Tibial artery (tissue), 4 donors: ENCODE measurements around the gene SLC25A21.

ENCODE experiments used
- DNase-seq, 2 donors: peaks; one replicate each; pipeline ENCODE4 v3.0.0-alpha.2; 2019
- H3K27ac ChIP-seq, 2 donors: fragments of 200-600 bp; sonication (generic) in 1 of 2; 1 replicate in 1 of 2; 2 replicates in 1 of 2; pipeline ENCODE4 v1.5.1; 2018 to 2019; ENCODE audit warnings: mild to moderate bottlenecking in 1 of 2
- H3K27me3 ChIP-seq, 2 donors: fragments of 200-600 bp; sonication (generic) in 1 of 2; one replicate each; pipeline versions ENCODE4 v1.5.1 to v1.6.0; 2016 to 2019
- H3K36me3 ChIP-seq, 3 donors: fragments of 200-600 bp; sonication (generic) in 2 of 3; one replicate each; pipeline ENCODE4 v1.5.1; 2016 to 2019; ENCODE audit warnings: mild to moderate bottlenecking in 2 of 3
- H3K4me1 ChIP-seq, 4 donors: fragments of 200-600 bp; sonication (generic) in 2 of 4; 1 replicate in 3 of 4; 2 replicates in 1 of 4; pipeline ENCODE4 v1.5.1; 2016 to 2019
- H3K4me3 ChIP-seq, 2 donors: fragments of 200-600 bp; sonication (generic) in 1 of 2; 1 replicate in 1 of 2; 2 replicates in 1 of 2; pipeline ENCODE4 v1.5.1; 2018 to 2019; ENCODE audit warnings: mild to moderate bottlenecking in 2 of 2
- H3K9me3 ChIP-seq, 3 donors: fragments of 200-600 bp; sonication (generic) in 1 of 3; one replicate each; pipeline ENCODE4 v1.5.1; 2016 to 2019
- intact Hi-C: fragments of 100-400 bp; cut with DNase I; formaldehyde crosslinking; loops from one replicate; pipeline ENCODE4 v1.15.0; 2023; ENCODE audit warnings: low total_unique reads
- TF ChIP-seq, protein P1 (sequence below), 2 experiments: fragments of 200-600 bp in 1 of 2; fragments of 450-650 bp in 1 of 2; IDR thresholded peaks; one replicate each; pipeline ENCODE4 v1.5.1; 2017 to 2019; ENCODE audit warnings: antibody characterized with exemption in 2 of 2, mild to moderate bottlenecking in 1 of 2, moderate library complexity in 1 of 2

Gene SLC25A21

DNA sequence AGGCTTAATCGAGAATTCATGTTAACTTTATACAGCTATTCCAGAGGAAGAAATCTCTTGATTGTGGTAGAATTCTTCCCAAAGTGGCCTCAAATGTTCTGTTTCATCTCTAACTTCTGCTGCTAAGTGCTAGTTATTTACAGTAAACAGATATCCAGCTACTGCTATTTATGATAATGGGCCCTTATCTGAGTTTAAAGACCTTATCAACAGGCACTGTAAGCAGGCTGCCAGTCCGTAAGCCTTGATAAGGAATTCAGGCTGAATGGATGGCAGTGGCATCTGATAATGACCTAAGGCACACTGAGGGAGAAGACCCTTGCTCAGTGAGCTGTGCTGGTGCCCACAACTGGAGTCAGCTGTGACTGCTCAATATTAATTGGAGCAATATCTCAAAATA lies 451.7 kb downstream of the SLC25A21 start:
- DNase-seq, result no peak
- intact Hi-C loops, result no loop called here
- TF ChIP-seq, protein P1, sequence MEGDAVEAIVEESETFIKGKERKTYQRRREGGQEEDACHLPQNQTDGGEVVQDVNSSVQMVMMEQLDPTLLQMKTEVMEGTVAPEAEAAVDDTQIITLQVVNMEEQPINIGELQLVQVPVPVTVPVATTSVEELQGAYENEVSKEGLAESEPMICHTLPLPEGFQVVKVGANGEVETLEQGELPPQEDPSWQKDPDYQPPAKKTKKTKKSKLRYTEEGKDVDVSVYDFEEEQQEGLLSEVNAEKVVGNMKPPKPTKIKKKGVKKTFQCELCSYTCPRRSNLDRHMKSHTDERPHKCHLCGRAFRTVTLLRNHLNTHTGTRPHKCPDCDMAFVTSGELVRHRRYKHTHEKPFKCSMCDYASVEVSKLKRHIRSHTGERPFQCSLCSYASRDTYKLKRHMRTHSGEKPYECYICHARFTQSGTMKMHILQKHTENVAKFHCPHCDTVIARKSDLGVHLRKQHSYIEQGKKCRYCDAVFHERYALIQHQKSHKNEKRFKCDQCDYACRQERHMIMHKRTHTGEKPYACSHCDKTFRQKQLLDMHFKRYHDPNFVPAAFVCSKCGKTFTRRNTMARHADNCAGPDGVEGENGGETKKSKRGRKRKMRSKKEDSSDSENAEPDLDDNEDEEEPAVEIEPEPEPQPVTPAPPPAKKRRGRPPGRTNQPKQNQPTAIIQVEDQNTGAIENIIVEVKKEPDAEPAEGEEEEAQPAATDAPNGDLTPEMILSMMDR (IDR thresholded peaks at IDR 0.05), result no peak
- Histone ChIP-seq H3K9me3 (no peaks in the 10 kb centered on the region), H3K36me3 (no peaks in the 10 kb centered on the region), H3K4me3 (no peak overlapping the region), H3K27ac (no peak overlapping the region), H3K4me1 (no peaks in the 10 kb centered on the region), H3K27me3 (peaks cover 0 to 3% of the 10 kb centered on the region in 2 donors)

GRCh38 chr14:36719823-36720222 lies 452.6 kb downstream of the SLC25A21 start:
- Histone ChIP-seq H3K36me3 (no peaks in the 10 kb centered on the region), H3K9me3 (no peaks in the 10 kb centered on the region), H3K4me1 (no peaks in the 10 kb centered on the region), H3K27ac (no peak overlapping the region), H3K4me3 (no peak overlapping the region), H3K27me3 (peaks cover 0 to 3% of the 10 kb centered on the region in 2 donors)
- intact Hi-C loops, result loop anchor here (2.0 kb wide), 1 partner anchor 43 kb away; no protein-coding TSS in a partner anchor
- TF ChIP-seq, protein P1 (IDR thresholded peaks at IDR 0.05), result no peak
- no peak for DNase-seq

- DNase-seq, result no peak
- Histone ChIP-seq H3K36me3 (no peaks in the 10 kb centered on the region), H3K9me3 (no peaks in the 10 kb centered on the region), H3K4me1 (no peaks in the 10 kb centered on the region), H3K4me3 (no peak overlapping the region), H3K27ac (no peak overlapping the region), H3K27me3 (no peaks in the 10 kb centered on the region)
- TF ChIP-seq, protein P1 (IDR thresholded peaks at IDR 0.05), result no peak
- intact Hi-C loops, result loop anchor here (2.0 kb wide), 1 partner anchor 45 kb away; no protein-coding TSS in a partner anchor
Measured at GRCh38 chr14:36718216-36718615, 454.2 kb downstream of the SLC25A21 start.

- Histone ChIP-seq H3K27ac (no peak overlapping the region), H3K4me1 (no peaks in the 10 kb centered on the region), H3K4me3 (no peak overlapping the region), H3K9me3 (no peaks in the 10 kb centered on the region), H3K27me3 (no peaks in the 10 kb centered on the region), H3K36me3 (no peaks in the 10 kb centered on the region)
- DNase-seq, result no peak
- intact Hi-C loops, result no loop called here
- TF ChIP-seq, protein P1 (IDR thresholded peaks at IDR 0.05), result no peak
Measured at GRCh38 chr14:36717363-36717762, 455.0 kb downstream of the SLC25A21 start.

- Histone ChIP-seq H3K4me3 (no peak overlapping the region), H3K27me3 (no peaks in the 10 kb centered on the region), H3K36me3 (no peaks in the 10 kb centered on the region), H3K27ac (no peak overlapping the region), H3K4me1 (no peaks in the 10 kb centered on the region), H3K9me3 (no peaks in the 10 kb centered on the region)
- DNase-seq, result no peak
- TF ChIP-seq, protein P1 (IDR thresholded peaks at IDR 0.05), result no peak
- intact Hi-C loops, result no loop called here
Measured at GRCh38 chr14:36716614-36717184, 455.7 kb downstream of the SLC25A21 start.
